IPS-20b (cell line): ENCODE measurements around the gene NEK9.

Experiments used
- H3K27ac ChIP-seq: one replicate; pipeline ENCODE4 v1.5.1; 2013; ENCODE audit warnings: low read length
- H3K27me3 ChIP-seq: 2 replicates; pipeline ENCODE4 v1.6.1; 2013; ENCODE audit warnings: mild to moderate bottlenecking, low read length, inconsistent platforms; ENCODE audit not compliant: insufficient read depth
- H3K36me3 ChIP-seq: 2 replicates; pipeline ENCODE4 v1.6.1; 2013; ENCODE audit warnings: low read depth, mild to moderate bottlenecking, inconsistent platforms, low read length, moderate library complexity; ENCODE audit not compliant: insufficient read depth
- H3K4me1 ChIP-seq: 2 replicates; pipeline ENCODE4 v1.6.1; 2013; ENCODE audit warnings: mild to moderate bottlenecking, control low read depth, inconsistent platforms, low read length, moderate library complexity; ENCODE audit not compliant: insufficient read depth
- H3K4me3 ChIP-seq: 2 replicates; pipeline ENCODE4 v1.5.1; 2013; ENCODE audit warnings: mild to moderate bottlenecking, low read length, inconsistent platforms
- H3K9ac ChIP-seq: 2 replicates; pipeline ENCODE4 v1.6.1; 2013; ENCODE audit warnings: low read depth, mild to moderate bottlenecking, inconsistent platforms, low read length, moderate library complexity
- H3K9me3 ChIP-seq: 2 replicates; pipeline ENCODE4 v1.6.1; 2013; ENCODE audit warnings: mild to moderate bottlenecking, low read depth, low read length, inconsistent platforms; ENCODE audit not compliant: insufficient read depth

Gene NEK9

DNA sequence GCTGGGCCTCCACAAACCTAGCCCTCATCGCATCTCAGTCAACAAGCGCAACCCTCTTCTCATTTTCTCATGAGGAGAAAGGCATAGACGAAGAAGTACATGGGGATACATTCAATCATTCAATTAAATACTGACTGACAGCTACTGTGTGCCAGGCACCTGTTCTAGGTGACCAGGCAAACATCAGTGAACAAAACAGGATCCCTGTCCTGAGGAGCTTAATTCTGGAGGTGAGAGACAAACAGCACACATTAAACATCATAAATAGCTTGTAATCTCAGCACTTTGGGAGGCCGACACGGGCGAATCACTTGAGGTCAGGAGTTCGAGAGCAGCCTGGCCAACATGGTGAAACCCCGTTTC, 62.7 kb downstream of the NEK9 start:
- Histone ChIP-seq H3K27ac (no peak overlapping the region), H3K4me3 (peak overlapping the region; percentile 95), H3K4me1 (no peaks in the 10 kb centered on the region), H3K9me3 (peaks cover 7% of the 10 kb centered on the region), H3K27me3 (no peaks in the 10 kb centered on the region), H3K36me3 (peaks cover 20% of the 10 kb centered on the region), H3K9ac (peak overlapping the region; percentile 86; the same call in 1 of the 2 replicates)

DNA sequence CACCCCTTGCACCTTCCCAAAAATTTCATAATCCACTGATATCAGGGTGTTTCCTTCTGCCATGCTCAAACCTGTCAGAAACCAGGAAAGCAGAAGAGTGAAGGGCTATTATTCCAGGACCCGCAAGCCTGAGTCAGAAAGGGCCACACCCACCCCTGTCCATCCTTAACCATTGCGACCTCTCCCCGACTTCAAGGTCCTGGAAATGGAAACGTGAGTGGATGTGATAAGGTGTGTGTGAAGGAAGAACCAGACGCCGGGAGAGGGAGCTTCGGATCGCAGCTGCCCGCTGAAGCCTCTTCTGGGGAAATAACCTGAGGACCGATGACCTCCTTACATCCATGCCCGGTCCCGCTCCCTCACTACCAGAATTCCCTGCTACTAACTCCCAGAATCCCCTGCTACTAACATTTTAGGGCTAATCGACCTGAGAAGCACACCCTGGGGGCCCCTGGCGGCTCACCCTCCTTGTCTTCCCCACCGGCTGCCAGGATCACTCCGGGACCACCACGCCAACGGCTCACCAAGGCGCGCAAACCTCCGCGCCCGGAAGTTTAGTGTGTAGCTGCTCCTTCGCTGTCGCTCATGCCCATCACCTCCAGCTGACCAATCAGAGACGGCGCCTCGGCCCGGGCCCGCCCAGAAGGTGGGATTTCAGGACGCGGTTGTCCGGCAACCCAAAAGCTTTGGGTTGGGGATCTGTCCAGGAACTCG, 63.2 kb downstream of the NEK9 start, which contains the start of gene ACYP1:
Gene ACYP1, minus strand, starts transcription at position 534 of the 714 bp plus-strand sequence. Its CDS starts 471 bp downstream, at position 63.
- H3K4me3 ChIP-seq: peak within 1 kb of the TSS; percentile 95
- peak within 1 kb of the TSS; percentile 86; the same call in 1 of the 2 replicates for H3K9ac ChIP-seq
- no peak within 1 kb of the TSS for H3K27ac ChIP-seq
- H3K36me3 ChIP-seq: peaks cover 20% of the 10 kb centered on the region
- H3K4me1 ChIP-seq: no peaks in the 10 kb centered on the region
- no peaks in the 10 kb centered on the region for H3K27me3 ChIP-seq
- H3K9me3 ChIP-seq: peaks cover 7% of the 10 kb centered on the region

DNA sequence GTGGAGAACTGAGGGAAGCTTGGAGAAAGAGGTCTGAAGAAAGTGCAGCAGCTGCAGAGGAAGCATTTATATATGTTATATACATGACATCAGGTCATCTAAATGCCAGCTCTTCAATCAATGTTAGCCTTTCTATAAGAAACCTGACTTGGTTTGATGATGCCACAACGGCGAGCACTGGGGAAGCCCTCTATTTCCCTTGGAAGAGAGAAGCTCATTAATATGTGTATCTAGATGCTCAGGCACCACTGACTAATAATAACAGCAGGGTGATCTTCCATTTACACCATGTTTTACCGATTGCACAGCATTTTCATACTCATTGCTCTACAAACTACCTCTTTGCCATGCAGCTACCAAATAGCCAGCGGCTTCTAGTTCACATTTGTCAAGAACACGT, 63.8 kb downstream of the NEK9 start:
- peak overlapping the region; percentile 95 for H3K4me3 ChIP-seq
- no peak overlapping the region for H3K27ac ChIP-seq

DNA sequence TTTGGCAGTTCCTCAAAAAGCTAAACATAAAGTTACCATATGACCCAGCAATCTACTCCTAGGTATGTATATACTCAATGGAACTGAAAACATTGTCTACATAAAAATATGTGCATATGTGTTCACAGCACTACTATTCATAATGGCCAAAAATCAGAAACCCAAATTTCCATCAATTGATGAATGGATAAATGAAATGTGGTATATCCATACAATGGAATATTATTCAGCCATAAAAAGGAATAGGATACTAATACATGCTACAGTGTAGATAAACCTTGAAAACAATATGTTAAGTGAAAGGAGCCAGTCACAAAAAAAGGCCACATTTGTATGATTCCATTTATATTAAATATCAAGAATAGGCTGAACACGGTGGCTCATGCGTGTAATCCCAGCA, 66.4 kb downstream of the NEK9 start:
- no peak overlapping the region for H3K9ac ChIP-seq
- no peaks in the 10 kb centered on the region for H3K27me3 ChIP-seq
- peaks cover 7% of the 10 kb centered on the region for H3K9me3 ChIP-seq
- no peak overlapping the region for H3K27ac ChIP-seq
- H3K36me3 ChIP-seq: peaks cover 20% of the 10 kb centered on the region
- no peaks in the 10 kb centered on the region for H3K4me1 ChIP-seq
- H3K4me3 ChIP-seq: no peak overlapping the region

More for the DNA sequence above, 63.8 kb downstream of the NEK9 start:
- Histone ChIP-seq H3K36me3 (peaks cover 20% of the 10 kb centered on the region), H3K27me3 (no peaks in the 10 kb centered on the region), H3K4me1 (no peaks in the 10 kb centered on the region), H3K9me3 (peaks cover 7% of the 10 kb centered on the region), H3K9ac (peak overlapping the region; percentile 86; the same call in 1 of the 2 replicates)

DNA sequence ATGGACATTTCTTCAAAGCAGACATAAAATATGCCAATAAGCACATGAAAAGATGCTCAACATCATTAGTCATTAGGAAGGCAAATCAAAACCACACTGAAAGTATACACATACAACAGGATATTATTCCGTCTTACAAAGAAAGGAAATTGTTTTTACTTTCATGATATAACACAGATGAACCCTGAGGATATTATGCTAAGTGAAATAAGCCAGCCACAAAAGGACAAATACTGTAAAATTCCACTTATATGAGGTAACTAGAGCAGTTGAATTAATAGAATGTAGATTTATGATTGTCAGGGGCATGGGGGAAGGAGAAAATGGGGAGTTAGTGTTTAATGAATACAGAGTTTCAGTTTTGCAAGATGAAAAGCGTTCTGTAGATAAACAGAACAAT, 67.2 kb downstream of the NEK9 start:
- Histone ChIP-seq H3K27me3 (no peaks in the 10 kb centered on the region), H3K4me3 (no peak overlapping the region), H3K27ac (no peak overlapping the region), H3K9ac (no peak overlapping the region), H3K4me1 (no peaks in the 10 kb centered on the region), H3K36me3 (peaks cover 20% of the 10 kb centered on the region), H3K9me3 (peaks cover 7% of the 10 kb centered on the region)

DNA sequence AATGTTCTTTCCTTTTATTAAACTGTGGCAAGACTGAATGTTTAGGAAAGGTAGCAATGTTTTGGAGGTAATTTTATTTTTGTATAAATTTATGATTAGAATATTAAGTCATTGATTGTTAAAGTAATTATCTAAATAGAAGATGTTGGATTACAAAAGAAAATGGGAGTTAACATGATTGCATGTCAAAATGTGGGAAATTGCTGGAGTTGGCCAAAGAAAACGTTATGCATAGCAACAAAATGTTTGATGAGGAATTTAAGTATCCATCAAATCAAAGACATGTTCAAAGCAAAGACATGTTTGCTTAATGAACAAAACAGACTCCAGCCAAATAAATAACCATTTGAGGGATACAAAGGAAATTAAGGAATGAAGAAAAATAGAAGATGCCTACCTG, 72.4 kb downstream of the NEK9 start:
- H3K9me3 ChIP-seq: no peaks in the 10 kb centered on the region
- H3K27ac ChIP-seq: no peak overlapping the region
- H3K36me3 ChIP-seq: no peaks in the 10 kb centered on the region; the same call in 1 of the 2 replicates
- no peaks in the 10 kb centered on the region for H3K27me3 ChIP-seq
- H3K4me3 ChIP-seq: no peak overlapping the region
- no peak overlapping the region for H3K9ac ChIP-seq
- no peaks in the 10 kb centered on the region for H3K4me1 ChIP-seq

DNA sequence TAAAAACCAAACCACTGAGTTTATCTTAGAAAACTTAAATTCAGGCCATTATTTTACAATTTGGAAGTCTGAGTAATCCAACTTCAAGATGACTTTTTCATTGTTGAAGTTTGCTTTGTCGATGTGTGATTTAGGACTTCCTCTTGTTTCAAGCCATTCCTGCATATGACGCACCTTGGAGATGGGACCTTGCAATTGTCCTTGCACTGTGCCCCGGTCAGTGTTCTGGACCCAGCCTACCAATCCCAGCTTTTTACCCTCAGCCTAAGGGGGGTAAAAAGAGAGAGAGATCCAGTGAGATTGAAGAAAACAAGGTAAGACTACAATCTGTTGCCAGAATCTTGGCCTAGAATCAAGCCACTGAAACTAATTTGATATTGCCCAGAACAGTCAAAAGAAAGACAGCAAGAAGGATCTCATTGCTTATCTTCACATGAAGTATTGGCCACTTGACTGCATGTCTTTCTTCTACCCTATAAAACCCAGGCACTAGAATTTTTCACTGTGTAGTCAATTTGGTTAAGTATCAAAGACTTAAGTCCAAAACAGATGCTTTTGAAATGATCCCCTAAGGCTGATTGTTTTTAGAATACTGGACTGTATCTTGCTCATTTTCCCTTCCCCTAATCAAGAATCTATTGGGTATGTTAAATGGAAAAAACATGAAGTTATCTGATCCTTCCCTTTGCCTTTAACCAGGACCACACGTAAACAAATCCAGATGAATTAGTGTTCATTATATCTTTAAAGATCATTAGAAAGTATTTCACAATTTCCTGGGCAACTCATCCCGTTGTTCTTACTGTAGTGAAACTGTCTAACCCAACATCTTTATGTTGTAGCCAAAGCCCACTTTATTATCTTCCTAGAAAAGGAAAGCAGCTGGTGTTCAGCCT, 73.2 kb downstream of the NEK9 start:
- no peaks in the 10 kb centered on the region; the same call in 1 of the 2 replicates for H3K36me3 ChIP-seq
- no peaks in the 10 kb centered on the region for H3K4me1 ChIP-seq
- no peaks in the 10 kb centered on the region for H3K27me3 ChIP-seq
- no peaks in the 10 kb centered on the region for H3K9me3 ChIP-seq
- no peak overlapping the region for H3K27ac ChIP-seq
- no peak overlapping the region for H3K9ac ChIP-seq
- H3K4me3 ChIP-seq: no peak overlapping the region

DNA sequence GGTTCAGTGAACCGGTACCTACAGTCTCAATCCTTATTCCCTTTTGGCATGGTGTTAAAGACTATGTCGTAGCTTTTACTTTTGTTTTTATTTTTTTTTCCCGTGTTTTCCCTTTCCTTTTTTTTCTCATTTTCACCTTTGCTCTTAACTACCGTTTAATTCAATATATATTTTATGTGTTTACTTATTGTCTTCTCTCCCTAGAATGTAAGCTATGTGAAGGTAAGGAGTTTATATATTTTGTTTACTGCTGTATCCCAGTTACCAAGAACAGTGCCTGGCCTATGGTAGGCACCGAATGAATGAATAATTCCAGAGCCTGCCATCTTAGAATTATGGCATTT, 75.3 kb downstream of the NEK9 start:
- H3K36me3 ChIP-seq: no peaks in the 10 kb centered on the region; the same call in 1 of the 2 replicates
- no peaks in the 10 kb centered on the region for H3K4me1 ChIP-seq
- no peaks in the 10 kb centered on the region for H3K27me3 ChIP-seq
- H3K27ac ChIP-seq: no peak overlapping the region
- peak overlapping the region; percentile 74 for H3K4me3 ChIP-seq
- no peaks in the 10 kb centered on the region for H3K9me3 ChIP-seq
- H3K9ac ChIP-seq: no peak overlapping the region

DNA sequence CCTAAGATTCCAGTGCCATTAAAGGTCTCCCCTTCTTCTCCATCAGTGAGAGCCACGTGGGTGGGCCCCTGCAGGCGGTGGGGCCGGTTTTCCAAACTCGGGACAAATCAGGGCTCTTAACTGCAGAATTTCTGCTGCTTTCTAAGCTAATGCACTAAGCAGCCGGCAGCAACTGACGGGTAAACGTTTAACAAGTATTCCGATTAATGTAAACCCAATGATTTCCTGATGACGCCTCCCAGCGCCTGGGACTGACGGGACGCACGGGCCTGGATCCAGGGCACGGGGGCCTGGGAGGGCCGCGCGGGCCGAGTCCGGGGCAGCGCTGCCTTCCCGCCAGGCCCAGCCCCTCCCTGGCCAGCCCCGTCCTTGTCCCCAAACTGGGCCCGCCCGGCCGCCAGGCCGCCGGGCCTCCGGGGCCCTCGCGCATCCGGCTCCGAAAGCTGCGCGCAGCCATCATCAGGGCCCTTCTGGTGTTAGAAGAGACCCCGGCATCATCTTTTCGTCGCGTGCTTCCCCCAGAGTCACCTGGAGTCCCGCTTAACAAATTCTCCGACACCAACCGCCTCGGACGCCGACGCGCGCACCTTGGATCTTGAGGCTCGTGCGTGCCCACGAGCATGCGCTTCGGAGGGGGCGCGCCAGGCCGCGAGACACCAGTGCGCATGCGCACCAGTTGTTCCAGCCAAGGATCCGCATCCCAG, 75.8 kb downstream of the NEK9 start, which contains the start of gene MLH3:
Gene MLH3, minus strand, starts transcription at position 616 of the 704 bp plus-strand sequence. CDS start 1,812 bp downstream, outside the sequence.
- Histone ChIP-seq H3K36me3 (no peaks in the 10 kb centered on the region; the same call in 1 of the 2 replicates), H3K9me3 (no peaks in the 10 kb centered on the region), H3K4me1 (no peaks in the 10 kb centered on the region), H3K4me3 (peak within 1 kb of the TSS; percentile 74), H3K9ac (peak within 1 kb of the TSS; percentile 90), H3K27ac (peak within 1 kb of the TSS; percentile 56), H3K27me3 (no peaks in the 10 kb centered on the region)

DNA sequence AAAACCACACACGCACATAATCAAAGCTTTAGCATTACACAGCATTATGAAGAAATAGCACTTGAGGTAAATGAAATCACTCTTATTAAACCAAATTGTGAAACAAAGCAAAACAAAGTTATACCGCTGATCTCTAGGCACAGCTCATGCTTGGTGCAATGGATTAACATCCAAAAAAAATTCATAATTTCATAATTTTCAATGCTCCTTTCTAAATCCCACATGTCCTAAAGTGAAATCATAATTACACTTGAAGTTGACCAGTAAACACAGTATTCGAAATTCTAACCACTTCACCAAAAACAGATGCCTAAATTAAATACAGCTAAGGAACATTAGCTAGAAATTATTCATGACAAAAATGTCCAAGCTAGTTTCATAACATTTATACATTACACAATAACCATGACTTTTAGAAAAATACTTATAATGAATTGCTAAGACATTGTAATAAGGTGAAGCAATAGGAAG, 77.1 kb downstream of the NEK9 start:
- Histone ChIP-seq H3K27ac (no peak overlapping the region), H3K4me1 (no peaks in the 10 kb centered on the region), H3K36me3 (no peaks in the 10 kb centered on the region; the same call in 1 of the 2 replicates), H3K4me3 (no peak overlapping the region), H3K9me3 (no peaks in the 10 kb centered on the region), H3K27me3 (no peaks in the 10 kb centered on the region), H3K9ac (no peak overlapping the region)

DNA sequence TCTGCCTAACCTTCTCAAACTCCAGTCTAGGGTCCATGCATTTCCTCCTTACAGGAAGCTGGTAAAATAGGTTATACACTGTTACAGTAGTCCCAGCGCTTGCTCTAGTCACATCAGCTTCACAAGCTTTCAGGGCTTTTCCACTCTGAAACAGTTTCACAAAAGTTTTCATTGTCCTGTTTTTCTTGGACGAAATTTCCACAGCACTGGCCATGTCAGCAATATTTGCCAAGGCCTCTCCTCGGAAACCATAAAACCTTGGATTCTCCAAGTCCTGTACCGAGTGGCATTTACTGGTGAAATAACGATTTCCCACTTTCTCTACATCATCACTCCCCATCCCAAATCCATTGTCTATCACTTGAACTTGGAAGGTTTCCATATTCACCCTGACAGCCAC, 77.7 kb downstream of the NEK9 start:
- no peak overlapping the region for H3K27ac ChIP-seq
- H3K4me3 ChIP-seq: no peak overlapping the region
- no peaks in the 10 kb centered on the region for H3K27me3 ChIP-seq
- no peaks in the 10 kb centered on the region; the same call in 1 of the 2 replicates for H3K36me3 ChIP-seq
- no peaks in the 10 kb centered on the region for H3K4me1 ChIP-seq
- no peak overlapping the region for H3K9ac ChIP-seq
- no peaks in the 10 kb centered on the region for H3K9me3 ChIP-seq
